DMS 273 (cell line): ENCODE results near the gene TMOD1.
"Not testable (repeated sequence)": the region's sequence is repeated elsewhere in the genome, so short reads cannot be mapped to it uniquely, and the experiment has no call there.

Source experiments
- DNase-seq: peaks from one replicate; lab custom pipeline; 2025; ENCODE audit not compliant: unreplicated experiment; lab: John Stamatoyannopoulos, UW

Gene TMOD1

GRCh38 chr9:97497558-97498375 is 3.7 kb upstream of the TMOD1 start:
- not testable (repeated sequence) for DNase-seq

- not testable (repeated sequence) for DNase-seq
These were observed 2.6 kb upstream of the TMOD1 start for GRCh38 chr9:97498846-97499245.

GRCh38 chr9:97500263-97500662 is 1.2 kb upstream of the TMOD1 start:
- DNase-seq: no peak

- no peak for DNase-seq
These were observed 695 bp upstream of the TMOD1 start for GRCh38 chr9:97500765-97501176.

- DNase-seq: no peak
These were observed 431 bp downstream of the TMOD1 start for GRCh38 chr9:97501972-97502221.

- DNase-seq: peak; percentile 60
These were observed 937 bp downstream of the TMOD1 start for GRCh38 chr9:97502222-97502983.

GRCh38 chr9:97502984-97503861 is 1.8 kb downstream of the TMOD1 start:
- DNase-seq: no peak

GRCh38 chr9:97503862-97504210 is 2.4 kb downstream of the TMOD1 start:
- no peak for DNase-seq

GRCh38 chr9:97504381-97505216 is 3.1 kb downstream of the TMOD1 start:
- DNase-seq: no peak

GRCh38 chr9:97505845-97506244 is 4.4 kb downstream of the TMOD1 start:
- DNase-seq: no peak

- DNase-seq: no peak
These were observed 4.8 kb downstream of the TMOD1 start for GRCh38 chr9:97506306-97506705.

- no peak for DNase-seq
These were observed 5.3 kb downstream of the TMOD1 start for GRCh38 chr9:97506787-97507186.

- no peak for DNase-seq
These were observed 6.0 kb downstream of the TMOD1 start for GRCh38 chr9:97507428-97507984.

- DNase-seq: no peak
These were observed 7.4 kb downstream of the TMOD1 start for GRCh38 chr9:97508852-97509251.

- DNase-seq: no peak
These were observed 9.6 kb downstream of the TMOD1 start for GRCh38 chr9:97510797-97511654.

- DNase-seq: no peak
These were observed 10.4 kb downstream of the TMOD1 start for GRCh38 chr9:97511655-97512427.

- no peak for DNase-seq
These were observed 11.6 kb downstream of the TMOD1 start for GRCh38 chr9:97512966-97513560.

GRCh38 chr9:97514531-97514930 is 13.1 kb downstream of the TMOD1 start:
- DNase-seq: no peak
